NT2/D1 (cell line): ENCODE measurements around the gene RIN3.

ENCODE experiments used
- DNase-seq: peaks from one replicate; pipeline ENCODE4 v3.0.0-alpha.2; 2011; ENCODE audit warnings: low read depth, low spot score
- H3K27me3 ChIP-seq: 2 replicates; pipeline ENCODE4 v1.6.0; 2011; ENCODE audit warnings: mild to moderate bottlenecking; ENCODE audit not compliant: insufficient read length, insufficient read depth
- H3K36me3 ChIP-seq: 2 replicates; pipeline ENCODE4 v1.6.1; 2011; ENCODE audit warnings: mild to moderate bottlenecking, low read length, mixed read lengths; ENCODE audit not compliant: insufficient read depth, insufficient read length
- H3K4me1 ChIP-seq: 2 replicates; pipeline ENCODE4 v1.5.1; 2011; ENCODE audit not compliant: insufficient read depth, insufficient read length
- H3K4me3 ChIP-seq: 2 replicates; pipeline ENCODE4 v1.5.1; 2011; ENCODE audit warnings: low read depth; ENCODE audit not compliant: insufficient read length
- H3K9ac ChIP-seq: 2 replicates; pipeline ENCODE4 v1.6.0; 2011; ENCODE audit warnings: low read depth; ENCODE audit not compliant: insufficient read length
- H3K9me3 ChIP-seq: 2 replicates; pipeline ENCODE4 v1.5.1; 2011; ENCODE audit warnings: mild to moderate bottlenecking, low read length; ENCODE audit not compliant: insufficient read depth
- SUZ12 ChIP-seq: IDR thresholded peaks from 2 replicates; pipeline ENCODE4 v1.6.1; 2011; ENCODE audit not compliant: insufficient read length, insufficient read depth; ENCODE audit errors: extremely low read depth
- YY1 ChIP-seq: IDR thresholded peaks from 2 replicates; pipeline ENCODE4 v1.6.1; 2011; ENCODE audit not compliant: insufficient read length, insufficient read depth
- ZNF274 ChIP-seq: IDR thresholded peaks from 2 replicates; pipeline ENCODE4 v1.6.1; 2011; ENCODE audit warnings: mild to moderate bottlenecking, low read depth, low read length

Gene RIN3

GRCh38 chr14:92591346-92591745, 77.8 kb downstream of the RIN3 start:
- Histone ChIP-seq H3K9me3 (no peaks in the 10 kb centered on the region), H3K4me3 (no peak overlapping the region), H3K27me3 (no peaks in the 10 kb centered on the region), H3K4me1 (no peaks in the 10 kb centered on the region), H3K9ac (no peak overlapping the region), H3K36me3 (no peaks in the 10 kb centered on the region)
- TF ChIP-seq ZNF274 (no peak), YY1 (no peak), SUZ12 (no peak)
- no peak for DNase-seq

DNA sequence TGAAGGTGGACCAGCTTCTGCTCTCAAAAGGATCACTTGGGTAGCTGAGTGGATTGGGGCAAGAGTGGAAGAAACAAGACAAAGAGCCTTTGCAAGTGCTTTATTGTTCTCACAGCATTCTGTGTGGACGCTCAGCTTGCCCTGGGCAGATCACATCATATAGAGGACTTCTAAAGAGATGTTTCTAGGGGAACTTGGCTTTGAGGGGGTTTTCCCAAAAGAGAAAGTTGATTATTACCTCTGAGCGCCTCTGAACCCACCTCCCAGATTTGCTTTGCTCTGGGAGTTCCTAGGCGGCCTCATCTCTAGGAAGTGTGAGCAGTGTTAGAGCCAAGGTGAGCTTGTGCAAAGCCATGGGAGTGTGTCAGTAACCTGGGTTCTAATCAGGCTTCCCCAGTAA, 81.7 kb downstream of the RIN3 start:
- H3K4me3 ChIP-seq: no peak overlapping the region
- H3K4me1 ChIP-seq: no peaks in the 10 kb centered on the region
- DNase-seq: no peak
- no peaks in the 10 kb centered on the region for H3K36me3 ChIP-seq
- TF ChIP-seq SUZ12 (no peak), YY1 (no peak), ZNF274 (no peak)
- H3K9me3 ChIP-seq: no peaks in the 10 kb centered on the region
- no peaks in the 10 kb centered on the region for H3K27me3 ChIP-seq
- no peak overlapping the region for H3K9ac ChIP-seq

GRCh38 chr14:92596331-92596907, 82.8 kb downstream of the RIN3 start:
- no peak for DNase-seq
- no peak for TF ChIP-seq YY1
- no peak for TF ChIP-seq ZNF274
- no peak for TF ChIP-seq SUZ12
- no peaks in the 10 kb centered on the region for H3K4me1 ChIP-seq
- no peak overlapping the region for H3K9ac ChIP-seq
- no peak overlapping the region for H3K4me3 ChIP-seq
- no peaks in the 10 kb centered on the region for H3K9me3 ChIP-seq
- no peaks in the 10 kb centered on the region for H3K27me3 ChIP-seq
- H3K36me3 ChIP-seq: no peaks in the 10 kb centered on the region

- no peaks in the 10 kb centered on the region for H3K27me3 ChIP-seq
- no peaks in the 10 kb centered on the region for H3K4me1 ChIP-seq
- TF ChIP-seq YY1 (no peak), ZNF274 (no peak), SUZ12 (no peak)
- H3K4me3 ChIP-seq: no peak overlapping the region
- no peaks in the 10 kb centered on the region for H3K36me3 ChIP-seq
- no peak overlapping the region for H3K9ac ChIP-seq
- no peak for DNase-seq
- H3K9me3 ChIP-seq: no peaks in the 10 kb centered on the region
Measured at GRCh38 chr14:92597906-92598905, 84.6 kb downstream of the RIN3 start.

DNA sequence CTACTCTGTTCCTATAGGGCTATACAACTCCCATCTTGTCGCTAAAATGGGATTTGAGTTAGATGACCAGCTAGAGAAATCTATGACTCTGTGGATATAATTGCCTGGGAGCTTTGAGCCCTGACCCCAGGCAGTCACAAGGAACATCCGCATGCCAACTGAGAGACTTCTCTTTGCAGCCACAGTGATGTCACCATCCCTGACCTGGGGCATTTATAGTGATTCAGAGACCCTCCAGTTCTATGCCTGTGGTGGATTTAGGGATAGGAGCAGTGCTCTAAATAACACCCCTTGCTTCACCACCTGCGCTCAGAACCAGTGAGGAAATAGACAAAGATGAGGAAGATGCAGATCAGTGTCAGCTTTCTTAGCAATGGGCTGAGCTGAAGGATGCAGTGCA, 86.2 kb downstream of the RIN3 start:
- Histone ChIP-seq H3K36me3 (no peaks in the 10 kb centered on the region), H3K27me3 (no peaks in the 10 kb centered on the region), H3K4me3 (no peak overlapping the region), H3K9me3 (no peaks in the 10 kb centered on the region), H3K9ac (no peak overlapping the region), H3K4me1 (no peaks in the 10 kb centered on the region)
- TF ChIP-seq YY1 (no peak), SUZ12 (no peak), ZNF274 (no peak)
- DNase-seq: no peak

DNA sequence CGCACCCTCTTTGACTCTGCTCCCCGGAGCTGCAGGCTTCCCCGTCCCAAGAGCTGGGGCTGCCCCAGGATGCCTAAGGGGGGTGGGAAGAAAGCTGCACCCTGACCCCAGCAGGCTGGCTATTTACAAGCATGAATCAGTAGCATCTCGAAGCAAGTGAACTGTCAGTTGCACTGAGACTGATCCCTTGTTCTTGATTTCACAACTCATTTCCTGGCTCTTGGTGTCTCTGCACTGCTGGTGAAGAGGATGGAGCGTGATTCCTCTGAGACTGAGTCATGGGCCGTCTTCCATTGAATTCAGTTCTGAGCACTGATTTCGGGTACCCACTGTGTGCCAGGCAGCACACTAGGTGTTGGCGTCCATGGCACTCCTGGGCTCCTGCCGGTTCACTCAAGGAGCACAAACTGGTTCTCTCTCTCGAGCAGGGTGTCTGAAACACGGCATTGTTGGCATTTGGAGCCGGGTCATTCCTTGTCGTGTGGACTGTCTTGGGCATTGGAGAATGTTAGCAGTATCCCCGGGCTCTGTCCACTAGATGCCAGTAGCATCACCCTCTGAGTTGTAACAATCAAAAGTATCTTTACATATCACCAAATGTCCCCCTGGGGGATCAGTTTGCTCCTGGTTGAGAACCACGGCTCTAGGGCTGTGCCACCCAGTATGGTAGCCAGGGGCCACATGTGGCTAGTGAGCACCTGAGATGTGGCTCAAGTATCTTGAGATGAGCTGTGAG, 86.9 kb downstream of the RIN3 start:
- Histone ChIP-seq H3K4me3 (no peak overlapping the region), H3K4me1 (no peaks in the 10 kb centered on the region), H3K27me3 (no peaks in the 10 kb centered on the region), H3K9me3 (no peaks in the 10 kb centered on the region), H3K9ac (no peak overlapping the region), H3K36me3 (no peaks in the 10 kb centered on the region)
- no peak for DNase-seq
- TF ChIP-seq ZNF274 (no peak), SUZ12 (no peak), YY1 (no peak)

- Histone ChIP-seq H3K4me3 (no peak overlapping the region), H3K9ac (no peak overlapping the region), H3K36me3 (no peaks in the 10 kb centered on the region), H3K4me1 (no peaks in the 10 kb centered on the region), H3K27me3 (no peaks in the 10 kb centered on the region), H3K9me3 (no peaks in the 10 kb centered on the region)
- TF ChIP-seq SUZ12 (no peak), YY1 (no peak), ZNF274 (no peak)
- no peak for DNase-seq
Measured at GRCh38 chr14:92601131-92601710, 87.6 kb downstream of the RIN3 start.
